ENCODE results near the gene COPS4.
A peak's percentile ranks its signal among the peaks of the same experiment; 100 is the strongest.
"Not testable (repeated sequence)": the region's sequence is repeated elsewhere in the genome, so short reads cannot be mapped to it uniquely, and the experiment has no call there.

COPS4 gene

GRCh38 chr4:83075311-83076095, 40.5 kb downstream of the COPS4 start:
- DNase-seq (ENCODE audit: extremely low spot score, insufficient read length, low read depth) (no peak), FAIRE-seq (no peak)

- DNase-seq (ENCODE audit: extremely low spot score, insufficient read length, low read depth): no peak
- FAIRE-seq: no peak
Measured at GRCh38 chr4:83080561-83080960, 45.6 kb downstream of the COPS4 start.

- FAIRE-seq (no peak), DNase-seq (ENCODE audit: extremely low spot score, insufficient read length, low read depth) (no peak)
Measured at GRCh38 chr4:83082777-83083176, 47.8 kb downstream of the COPS4 start.

- peak; percentile 64 for FAIRE-seq
Measured at GRCh38 chr4:83083925-83084475, 49.0 kb downstream of the COPS4 start.

GRCh38 chr4:83084956-83085355, 50.0 kb downstream of the COPS4 start:
- DNase-seq (ENCODE audit: extremely low spot score, insufficient read length, low read depth); FAIRE-seq: not testable (repeated sequence)

More at GRCh38 chr4:83083925-83084475, 49.0 kb downstream of the COPS4 start:
- DNase-seq (ENCODE audit: extremely low spot score, insufficient read length, low read depth): no peak

GRCh38 chr4:83089410-83090157, 54.6 kb downstream of the COPS4 start:
- DNase-seq (ENCODE audit: extremely low spot score, insufficient read length, low read depth): no peak
- no peak for FAIRE-seq

- FAIRE-seq (no peak), DNase-seq (ENCODE audit: extremely low spot score, insufficient read length, low read depth) (no peak)
Measured at GRCh38 chr4:83093060-83093640, 58.2 kb downstream of the COPS4 start.

GRCh38 chr4:83096397-83096796, 61.4 kb downstream of the COPS4 start:
- no peak for DNase-seq (ENCODE audit: extremely low spot score, insufficient read length, low read depth)
- FAIRE-seq: no peak

GRCh38 chr4:83104991-83105390, 70.0 kb downstream of the COPS4 start:
- DNase-seq (ENCODE audit: extremely low spot score, insufficient read length, low read depth) (no peak), FAIRE-seq (no peak)

GRCh38 chr4:83107631-83108030, 72.6 kb downstream of the COPS4 start:
- FAIRE-seq (peak; percentile 9), DNase-seq (ENCODE audit: extremely low spot score, insufficient read length, low read depth) (no peak)

- no peak for DNase-seq (ENCODE audit: extremely low spot score, insufficient read length, low read depth)
- peak; percentile 69 for FAIRE-seq
Measured at GRCh38 chr4:83108101-83108861, 73.3 kb downstream of the COPS4 start.

- DNase-seq (ENCODE audit: extremely low spot score, insufficient read length, low read depth): no peak
- FAIRE-seq: no peak
Measured at GRCh38 chr4:83109480-83110222, 74.7 kb downstream of the COPS4 start.

GRCh38 chr4:83110223-83110945, 75.4 kb downstream of the COPS4 start:
- no peak for DNase-seq (ENCODE audit: extremely low spot score, insufficient read length, low read depth)
- peak; percentile 97 for FAIRE-seq

- FAIRE-seq: peak; percentile 12
- DNase-seq (ENCODE audit: extremely low spot score, insufficient read length, low read depth): no peak
Measured at GRCh38 chr4:83110970-83111750, 76.2 kb downstream of the COPS4 start.

GRCh38 chr4:83111751-83112141, 76.8 kb downstream of the COPS4 start:
- FAIRE-seq: peak; percentile 58
- not testable (repeated sequence) for DNase-seq (ENCODE audit: extremely low spot score, insufficient read length, low read depth)

- DNase-seq (ENCODE audit: extremely low spot score, insufficient read length, low read depth) (no peak), FAIRE-seq (peak; percentile 95)
Measured at GRCh38 chr4:83112231-83112630, 77.2 kb downstream of the COPS4 start.

- FAIRE-seq (no peak), DNase-seq (ENCODE audit: extremely low spot score, insufficient read length, low read depth) (no peak)
Measured at GRCh38 chr4:83112678-83113428, 77.9 kb downstream of the COPS4 start.
